Tibial nerve (tissue), 4 donors: ENCODE results near the gene PARD6G. TPM values are rescaled to one million over a fixed set of nuclear protein-coding genes. Genes with fewer than 3 reads are reported as not detected.

ENCODE experiments used
- DNase-seq, 2 donors: peaks; one replicate each; pipeline ENCODE4 v3.0.0-alpha.2; 2019; ENCODE audit warnings: low spot score in 2 of 2
- H3K27ac ChIP-seq, 4 donors: fragments of 200-600 bp; sonication (generic) in 3 of 4; one replicate each; pipeline ENCODE4 v1.5.1; 2017 to 2019; ENCODE audit warnings: mild to moderate bottlenecking in 1 of 4
- H3K27me3 ChIP-seq, 2 donors: fragments of 200-600 bp; sonication (generic) in 1 of 2; one replicate each; pipeline versions ENCODE4 v1.5.1 to v1.6.0; 2017 to 2019
- H3K36me3 ChIP-seq, 3 donors: fragments of 200-600 bp; sonication (generic); one replicate each; pipeline ENCODE4 v1.5.1; 2018 to 2019
- H3K4me1 ChIP-seq, 4 donors: fragments of 200-600 bp; sonication (generic) in 3 of 4; one replicate each; pipeline ENCODE4 v1.5.1; 2017 to 2019
- H3K4me3 ChIP-seq, 4 donors: fragments of 200-600 bp; sonication (generic) in 3 of 4; one replicate each; pipeline ENCODE4 v1.5.1; 2017 to 2019; ENCODE audit warnings: mild to moderate bottlenecking in 1 of 4, moderate library complexity in 1 of 4
- H3K9me3 ChIP-seq, 4 donors: fragments of 200-600 bp; sonication (generic) in 3 of 4; one replicate each; pipeline ENCODE4 v1.5.1; 2017 to 2019
- EP300 ChIP-seq, 2 donors: sonication (generic); formaldehyde crosslinking; IDR thresholded peaks; one replicate each; pipeline ENCODE4 v1.6.1; 2017; ENCODE audit warnings: antibody characterized with exemption in 2 of 2, mild to moderate bottlenecking in 1 of 2
- POLR2A ChIP-seq, 2 donors: fragments of 450-650 bp; IDR thresholded peaks; one replicate each; pipeline ENCODE4 v1.6.1; 2017; ENCODE audit warnings: antibody characterized with exemption in 2 of 2, mild to moderate bottlenecking in 2 of 2, moderate library complexity in 2 of 2
- WGBS, 2 donors: methylation state at CpG; one replicate each; pipeline ENCODE4 v1.1.5; 2018; 5-methylcytosine and 5-hydroxymethylcytosine counted together
- total RNA-seq, 4 donors: library from RNA; depleted of rRNA; stranded (reverse); fragments of >200 nt; gene quantifications; one replicate each; pipeline ENCODE4 v1.1.0, GENCODE V29; 2016
- TF ChIP-seq, protein P1 (sequence below), 5 experiments: fragments of 200-600 bp in 3 of 5; fragments of 450-650 bp in 2 of 5; sonication (generic) in 3 of 5; IDR thresholded peaks; one replicate each; pipeline ENCODE4 v1.5.1; 2016 to 2019; ENCODE audit warnings: antibody characterized with exemption in 5 of 5, mild to moderate bottlenecking in 3 of 5, moderate library complexity in 2 of 5

Gene PARD6G
- total RNA-seq, 4 donors from 2014 or later: 10.2 to 10.7 (median 10.4) TPM

GRCh38 chr18:80244956-80245730, 2.2 kb downstream of the PARD6G start:
- Histone ChIP-seq H3K27ac (peak overlapping the region in 2 of 4 donors; percentile 81 to 82), H3K9me3 (no peaks in the 10 kb centered on the region), H3K27me3 (no peaks in the 10 kb centered on the region), H3K4me1 (peaks cover 0 to 17% (median 6%) of the 10 kb centered on the region in 4 donors), H3K4me3 (no peak overlapping the region), H3K36me3 (no peaks in the 10 kb centered on the region)
- no peak for DNase-seq
- WGBS, 2 donors: 74 to 78% methylated on average over 10 of the region's 10 CpGs
- TF ChIP-seq, protein P1, sequence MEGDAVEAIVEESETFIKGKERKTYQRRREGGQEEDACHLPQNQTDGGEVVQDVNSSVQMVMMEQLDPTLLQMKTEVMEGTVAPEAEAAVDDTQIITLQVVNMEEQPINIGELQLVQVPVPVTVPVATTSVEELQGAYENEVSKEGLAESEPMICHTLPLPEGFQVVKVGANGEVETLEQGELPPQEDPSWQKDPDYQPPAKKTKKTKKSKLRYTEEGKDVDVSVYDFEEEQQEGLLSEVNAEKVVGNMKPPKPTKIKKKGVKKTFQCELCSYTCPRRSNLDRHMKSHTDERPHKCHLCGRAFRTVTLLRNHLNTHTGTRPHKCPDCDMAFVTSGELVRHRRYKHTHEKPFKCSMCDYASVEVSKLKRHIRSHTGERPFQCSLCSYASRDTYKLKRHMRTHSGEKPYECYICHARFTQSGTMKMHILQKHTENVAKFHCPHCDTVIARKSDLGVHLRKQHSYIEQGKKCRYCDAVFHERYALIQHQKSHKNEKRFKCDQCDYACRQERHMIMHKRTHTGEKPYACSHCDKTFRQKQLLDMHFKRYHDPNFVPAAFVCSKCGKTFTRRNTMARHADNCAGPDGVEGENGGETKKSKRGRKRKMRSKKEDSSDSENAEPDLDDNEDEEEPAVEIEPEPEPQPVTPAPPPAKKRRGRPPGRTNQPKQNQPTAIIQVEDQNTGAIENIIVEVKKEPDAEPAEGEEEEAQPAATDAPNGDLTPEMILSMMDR (IDR thresholded peaks at IDR 0.05): no peak
- TF ChIP-seq EP300 (IDR thresholded peaks at IDR 0.05) (no peak), POLR2A (IDR thresholded peaks at IDR 0.05) (no peak)

DNA sequence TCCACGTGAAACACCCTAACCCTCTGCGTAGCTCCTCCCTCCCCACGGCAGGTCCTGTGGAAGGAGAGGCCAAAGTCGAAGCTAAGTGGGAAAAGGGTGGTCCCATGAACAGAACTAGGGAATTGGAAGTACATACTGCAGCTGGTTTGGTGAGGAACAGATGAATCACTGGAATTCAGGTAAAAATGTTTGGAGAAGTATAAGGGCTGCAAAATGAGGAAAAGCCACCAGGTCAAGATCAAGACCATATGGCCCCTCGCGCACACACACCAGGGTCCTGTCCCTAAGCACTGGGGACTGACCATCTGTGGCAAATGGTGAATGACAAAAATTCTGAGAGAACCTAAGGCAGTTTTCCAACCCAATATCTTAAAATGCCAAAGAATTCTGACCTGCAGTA, 3.1 kb downstream of the PARD6G start:
- H3K4me1 ChIP-seq: peaks cover 0 to 17% (median 4%) of the 10 kb centered on the region in 4 donors
- H3K4me3 ChIP-seq: no peak overlapping the region
- 74 to 80% methylated on average over 6 of the region's 6 CpGs for WGBS, 2 donors
- TF ChIP-seq POLR2A (IDR thresholded peaks at IDR 0.05) (no peak), EP300 (IDR thresholded peaks at IDR 0.05) (no peak)
- TF ChIP-seq, protein P1 (IDR thresholded peaks at IDR 0.05): no peak
- no peaks in the 10 kb centered on the region for H3K27me3 ChIP-seq
- H3K27ac ChIP-seq: no peak overlapping the region
- DNase-seq: no peak
- H3K36me3 ChIP-seq: no peaks in the 10 kb centered on the region
- H3K9me3 ChIP-seq: no peaks in the 10 kb centered on the region

DNA sequence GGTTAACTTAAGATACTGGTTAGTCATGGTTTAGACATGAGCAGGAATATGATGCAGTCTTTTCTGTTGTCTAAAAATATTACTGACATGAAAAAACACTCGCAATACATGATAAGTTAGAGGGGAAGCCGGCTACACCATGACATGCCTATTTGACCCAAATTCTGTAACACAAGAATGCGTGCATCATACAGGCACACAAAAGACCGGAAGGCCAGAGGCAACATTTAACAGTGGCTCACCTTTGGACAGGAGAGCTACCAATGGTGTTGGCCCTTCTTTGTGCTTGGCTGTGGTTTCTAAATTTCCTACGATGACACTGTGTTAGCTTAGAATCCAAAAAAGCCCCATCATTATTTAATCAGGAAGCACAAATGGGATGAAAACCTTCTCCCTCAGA, 4.1 kb downstream of the PARD6G start:
- Histone ChIP-seq H3K36me3 (no peaks in the 10 kb centered on the region), H3K4me1 (peaks cover 0 to 17% (median 4%) of the 10 kb centered on the region in 4 donors), H3K4me3 (no peak overlapping the region), H3K27me3 (no peaks in the 10 kb centered on the region), H3K9me3 (no peaks in the 10 kb centered on the region), H3K27ac (no peak overlapping the region)
- 84 to 86% methylated on average over 5 of the region's 5 CpGs for WGBS, 2 donors
- DNase-seq: no peak
- no peak for TF ChIP-seq POLR2A (IDR thresholded peaks at IDR 0.05)
- TF ChIP-seq, protein P1 (IDR thresholded peaks at IDR 0.05): no peak
- no peak for TF ChIP-seq EP300 (IDR thresholded peaks at IDR 0.05)

DNA sequence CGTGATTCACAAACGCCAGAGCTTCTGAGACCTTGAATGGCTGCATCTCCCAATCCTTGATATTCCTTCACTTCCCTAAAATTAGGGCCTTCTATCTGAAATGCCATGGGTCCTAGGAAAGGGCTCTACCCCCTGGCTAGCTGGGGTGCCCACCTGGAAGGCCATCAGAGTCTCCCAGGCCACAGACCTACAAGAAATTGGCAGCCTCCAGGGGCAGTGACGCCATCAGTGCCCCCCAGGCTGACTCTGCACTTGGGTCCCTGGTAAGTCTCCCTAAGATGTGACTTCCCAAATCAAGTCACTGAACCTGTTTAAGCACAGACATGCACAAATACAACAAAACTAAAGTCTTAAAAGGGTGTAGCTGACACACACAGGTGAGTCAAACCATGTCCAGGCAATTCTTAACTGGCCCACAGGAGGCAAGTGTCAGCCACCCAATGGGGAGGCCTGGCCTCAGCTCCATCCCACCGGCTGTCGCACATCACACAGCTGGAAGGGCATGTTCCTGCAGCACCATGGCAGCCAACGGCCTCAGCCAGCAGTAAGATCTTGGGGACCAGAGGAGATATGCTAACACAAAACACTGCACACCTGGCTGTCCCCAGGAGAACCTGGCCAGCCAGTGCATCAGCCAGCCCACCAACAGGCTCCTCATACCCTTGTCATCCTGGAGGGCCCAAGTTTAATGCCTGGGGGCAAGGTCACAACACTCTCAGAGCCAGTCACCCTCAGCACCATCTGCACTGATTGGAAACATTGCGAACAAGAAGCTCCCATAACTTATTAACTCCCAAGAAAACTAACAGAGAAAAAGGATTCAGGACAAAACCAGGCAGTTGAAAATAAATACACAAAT, 5.2 kb downstream of the PARD6G start:
- no peak for TF ChIP-seq POLR2A (IDR thresholded peaks at IDR 0.05)
- TF ChIP-seq, protein P1 (IDR thresholded peaks at IDR 0.05): no peak
- H3K4me3 ChIP-seq: no peak overlapping the region
- WGBS, 2 donors: 91 to 95% methylated on average over 7 of the region's 7 CpGs
- H3K36me3 ChIP-seq: no peaks in the 10 kb centered on the region
- no peaks in the 10 kb centered on the region for H3K27me3 ChIP-seq
- peaks cover 0 to 10% (median 3%) of the 10 kb centered on the region in 4 donors for H3K4me1 ChIP-seq
- no peak for DNase-seq
- H3K9me3 ChIP-seq: no peaks in the 10 kb centered on the region
- no peak overlapping the region for H3K27ac ChIP-seq

- H3K4me3 ChIP-seq: no peak overlapping the region
- H3K27ac ChIP-seq: no peak overlapping the region
- peaks cover 0 to 2% (median 0%) of the 10 kb centered on the region in 4 donors for H3K9me3 ChIP-seq
- no peaks in the 10 kb centered on the region for H3K27me3 ChIP-seq
- WGBS, 2 donors: 62 to 83% methylated on average over 5 of the region's 5 CpGs
- no peak for DNase-seq
- H3K4me1 ChIP-seq: no peaks in the 10 kb centered on the region
- H3K36me3 ChIP-seq: no peaks in the 10 kb centered on the region
- TF ChIP-seq POLR2A (IDR thresholded peaks at IDR 0.05) (no peak), EP300 (IDR thresholded peaks at IDR 0.05) (no peak)
- TF ChIP-seq, protein P1 (IDR thresholded peaks at IDR 0.05): no peak
Observed at GRCh38 chr18:80239830-80240229, 7.5 kb downstream of the PARD6G start.
